Dendritic cell treated with granulocyte-macrophage colony-stimulating factor and Interleukin-4, amounts not matched to agents 40 ng/mL and 50 ng/mL, for 4 days (primary cell): ENCODE results near the gene CYP26A1.
"Not testable (repeated sequence)": the region's sequence is repeated elsewhere in the genome, so short reads cannot be mapped to it uniquely, and the experiment has no call there.

Source experiments
- H3K27ac Mint-ChIP-seq: one replicate; pipeline ENCODE4 v1.8.0; 2022; ENCODE audit warnings: mild to moderate bottlenecking, mixed read lengths
- H3K27me3 Mint-ChIP-seq: one replicate; pipeline ENCODE4 v1.8.0; 2022; ENCODE audit warnings: mild to moderate bottlenecking, mixed read lengths
- H3K36me3 Mint-ChIP-seq: one replicate; pipeline ENCODE4 v1.8.0; 2022; ENCODE audit warnings: low read depth, mixed read lengths
- H3K4me1 Mint-ChIP-seq: one replicate; pipeline ENCODE4 v1.8.0; 2022; ENCODE audit warnings: low read depth, mixed read lengths
- H3K4me3 Mint-ChIP-seq: one replicate; pipeline ENCODE4 v1.8.0; 2022; ENCODE audit warnings: mild to moderate bottlenecking, moderate library complexity, mixed read lengths
- H3K9me3 Mint-ChIP-seq: one replicate; pipeline ENCODE4 v1.8.0; 2022; ENCODE audit warnings: mixed read lengths
- intact Hi-C: fragments of 100-400 bp; cut with micrococcal nuclease; formaldehyde crosslinking; loops from one replicate; pipeline ENCODE4 v1.15.0; 2022

CYP26A1 gene

GRCh38 chr10:93101148-93101547 lies 27.5 kb downstream of the CYP26A1 start:
- H3K36me3 Mint-ChIP-seq, H3K4me3 Mint-ChIP-seq, intact Hi-C loops, H3K27ac Mint-ChIP-seq, H3K4me1 Mint-ChIP-seq, H3K9me3 Mint-ChIP-seq: not testable (repeated sequence)
- H3K27me3 Mint-ChIP-seq: peaks cover 10% of the 10 kb centered on the region

GRCh38 chr10:93103953-93104352 lies 30.3 kb downstream of the CYP26A1 start:
- no peak overlapping the region for H3K27ac Mint-ChIP-seq
- intact Hi-C loops: no loop called here
- no peak overlapping the region for H3K4me3 Mint-ChIP-seq

GRCh38 chr10:93106631-93107072 lies 33.0 kb downstream of the CYP26A1 start:
- Mint-ChIP-seq H3K27ac (no peak overlapping the region), H3K27me3 (peaks cover 3% of the 10 kb centered on the region), H3K36me3 (no peaks in the 10 kb centered on the region), H3K4me1 (no peaks in the 10 kb centered on the region), H3K9me3 (no peaks in the 10 kb centered on the region), H3K4me3 (no peak overlapping the region)
- intact Hi-C loops: no loop called here

More at GRCh38 chr10:93103953-93104352, 30.3 kb downstream of the CYP26A1 start:
- no peaks in the 10 kb centered on the region for H3K36me3 Mint-ChIP-seq
- H3K9me3 Mint-ChIP-seq: no peaks in the 10 kb centered on the region
- no peaks in the 10 kb centered on the region for H3K4me1 Mint-ChIP-seq
- H3K27me3 Mint-ChIP-seq: peaks cover 5% of the 10 kb centered on the region

GRCh38 chr10:93110472-93111146 lies 36.9 kb downstream of the CYP26A1 start:
- no peaks in the 10 kb centered on the region for H3K36me3 Mint-ChIP-seq
- H3K4me1 Mint-ChIP-seq: no peaks in the 10 kb centered on the region
- H3K27me3 Mint-ChIP-seq: peaks cover 31% of the 10 kb centered on the region
- H3K9me3 Mint-ChIP-seq: no peaks in the 10 kb centered on the region
- H3K4me3 Mint-ChIP-seq: no peak overlapping the region
- no peak overlapping the region for H3K27ac Mint-ChIP-seq
- intact Hi-C loops: loop anchor here (10.0 kb wide), 1 partner anchor 244 kb away; no protein-coding TSS in a partner anchor

- no peaks in the 10 kb centered on the region for H3K9me3 Mint-ChIP-seq
- peaks cover 5% of the 10 kb centered on the region for H3K4me1 Mint-ChIP-seq
- no peak overlapping the region for H3K4me3 Mint-ChIP-seq
- intact Hi-C loops: loop anchor here (10.0 kb wide), 1 partner anchor 242 kb away; no protein-coding TSS in a partner anchor
- H3K27me3 Mint-ChIP-seq: peaks cover 35% of the 10 kb centered on the region
- H3K27ac Mint-ChIP-seq: no peak overlapping the region
- H3K36me3 Mint-ChIP-seq: no peaks in the 10 kb centered on the region
Measured at GRCh38 chr10:93113042-93113441, 39.3 kb downstream of the CYP26A1 start.

- Mint-ChIP-seq H3K4me3 (no peak overlapping the region), H3K9me3 (no peaks in the 10 kb centered on the region), H3K4me1 (peaks cover 5% of the 10 kb centered on the region), H3K27ac (no peak overlapping the region), H3K27me3 (peaks cover 50% of the 10 kb centered on the region), H3K36me3 (no peaks in the 10 kb centered on the region)
- intact Hi-C loops: loop anchor here (1.0 to 10.0 kb wide), 3 partner anchors 108 to 239 kb away; no protein-coding TSS in a partner anchor
Measured at GRCh38 chr10:93115661-93116383, 42.1 kb downstream of the CYP26A1 start.

GRCh38 chr10:93121311-93121710 lies 47.6 kb downstream of the CYP26A1 start:
- H3K9me3 Mint-ChIP-seq: peaks cover 11% of the 10 kb centered on the region
- peaks cover 46% of the 10 kb centered on the region for H3K27me3 Mint-ChIP-seq
- intact Hi-C loops: no loop called here
- H3K36me3 Mint-ChIP-seq: peaks cover 3% of the 10 kb centered on the region
- H3K4me3 Mint-ChIP-seq: no peak overlapping the region
- H3K4me1 Mint-ChIP-seq: peaks cover 2% of the 10 kb centered on the region
- no peak overlapping the region for H3K27ac Mint-ChIP-seq

GRCh38 chr10:93123766-93124165 lies 50.1 kb downstream of the CYP26A1 start:
- no peak overlapping the region for H3K4me3 Mint-ChIP-seq
- intact Hi-C loops: no loop called here
- no peaks in the 10 kb centered on the region for H3K4me1 Mint-ChIP-seq
- H3K27ac Mint-ChIP-seq: no peak overlapping the region
- peaks cover 52% of the 10 kb centered on the region for H3K27me3 Mint-ChIP-seq
- H3K36me3 Mint-ChIP-seq: peaks cover 13% of the 10 kb centered on the region
- H3K9me3 Mint-ChIP-seq: peaks cover 30% of the 10 kb centered on the region

GRCh38 chr10:93124580-93125318 lies 51.1 kb downstream of the CYP26A1 start:
- H3K27me3 Mint-ChIP-seq: peaks cover 51% of the 10 kb centered on the region
- H3K4me3 Mint-ChIP-seq: no peak overlapping the region
- H3K27ac Mint-ChIP-seq: no peak overlapping the region
- H3K36me3 Mint-ChIP-seq: peaks cover 13% of the 10 kb centered on the region
- H3K9me3 Mint-ChIP-seq: peaks cover 35% of the 10 kb centered on the region
- intact Hi-C loops: no loop called here
- no peaks in the 10 kb centered on the region for H3K4me1 Mint-ChIP-seq

GRCh38 chr10:93125966-93126365 lies 52.3 kb downstream of the CYP26A1 start:
- intact Hi-C loops: no loop called here
- H3K9me3 Mint-ChIP-seq: peaks cover 35% of the 10 kb centered on the region
- no peak overlapping the region for H3K27ac Mint-ChIP-seq
- no peaks in the 10 kb centered on the region for H3K4me1 Mint-ChIP-seq
- H3K36me3 Mint-ChIP-seq: peaks cover 13% of the 10 kb centered on the region
- H3K4me3 Mint-ChIP-seq: no peak overlapping the region
- H3K27me3 Mint-ChIP-seq: peaks cover 51% of the 10 kb centered on the region

GRCh38 chr10:93126483-93127052 lies 52.9 kb downstream of the CYP26A1 start:
- peaks cover 13% of the 10 kb centered on the region for H3K36me3 Mint-ChIP-seq
- no peaks in the 10 kb centered on the region for H3K4me1 Mint-ChIP-seq
- peaks cover 52% of the 10 kb centered on the region for H3K27me3 Mint-ChIP-seq
- no peak overlapping the region for H3K27ac Mint-ChIP-seq
- peaks cover 35% of the 10 kb centered on the region for H3K9me3 Mint-ChIP-seq
- intact Hi-C loops: no loop called here
- H3K4me3 Mint-ChIP-seq: no peak overlapping the region
